Measurements from ENCODE around the gene PNPLA7.
"Not testable (repeated sequence)": the region's sequence is repeated elsewhere in the genome, so short reads cannot be mapped to it uniquely, and the experiment has no call there.

The PNPLA7 gene

GRCh38 chr9:137482094-137482781 is 68.0 kb downstream of the PNPLA7 start:
- in situ Hi-C loops (cut with MboI; ENCODE audit: low sequenced_read_pairs), result no loop called here

GRCh38 chr9:137480686-137481683 is 69.2 kb downstream of the PNPLA7 start:
- in situ Hi-C loops (cut with MboI; ENCODE audit: low sequenced_read_pairs), result no loop called here

GRCh38 chr9:137479892-137480685 is 70.1 kb downstream of the PNPLA7 start:
- in situ Hi-C loops (cut with MboI; ENCODE audit: low sequenced_read_pairs), result no loop called here

GRCh38 chr9:137478962-137479861 is 71.0 kb downstream of the PNPLA7 start:
- in situ Hi-C loops (cut with MboI; ENCODE audit: low sequenced_read_pairs), result no loop called here

GRCh38 chr9:137478613-137478961 is 71.6 kb downstream of the PNPLA7 start:
- in situ Hi-C loops (cut with MboI; ENCODE audit: low sequenced_read_pairs), result no loop called here

- in situ Hi-C loops (cut with MboI; ENCODE audit: low sequenced_read_pairs), result no loop called here
Measured at GRCh38 chr9:137477778-137478612, 72.2 kb downstream of the PNPLA7 start.

- in situ Hi-C loops (cut with MboI; ENCODE audit: low sequenced_read_pairs), result no loop called here
Measured at GRCh38 chr9:137476856-137477255, 73.3 kb downstream of the PNPLA7 start.

GRCh38 chr9:137475666-137476065 is 74.5 kb downstream of the PNPLA7 start:
- in situ Hi-C loops (cut with MboI; ENCODE audit: low sequenced_read_pairs), result no loop called here

- in situ Hi-C loops (cut with MboI; ENCODE audit: low sequenced_read_pairs), result no loop called here
Measured at GRCh38 chr9:137474271-137474670, 75.9 kb downstream of the PNPLA7 start.

GRCh38 chr9:137470785-137471184 is 79.4 kb downstream of the PNPLA7 start:
- in situ Hi-C loops (cut with MboI; ENCODE audit: low sequenced_read_pairs), result no loop called here

- in situ Hi-C loops (cut with MboI; ENCODE audit: low sequenced_read_pairs), result no loop called here
Measured at GRCh38 chr9:137467896-137468295, 82.3 kb downstream of the PNPLA7 start.

- in situ Hi-C loops (cut with MboI; ENCODE audit: low sequenced_read_pairs), result no loop called here
Measured at GRCh38 chr9:137467161-137467581, 83.0 kb downstream of the PNPLA7 start.

GRCh38 chr9:137466389-137467085 is 83.7 kb downstream of the PNPLA7 start:
- in situ Hi-C loops (cut with MboI; ENCODE audit: low sequenced_read_pairs), result not testable (repeated sequence)

GRCh38 chr9:137465720-137466388 is 84.3 kb downstream of the PNPLA7 start:
- in situ Hi-C loops (cut with MboI; ENCODE audit: low sequenced_read_pairs), result no loop called here

GRCh38 chr9:137465000-137465719 is 85.0 kb downstream of the PNPLA7 start:
- in situ Hi-C loops (cut with MboI; ENCODE audit: low sequenced_read_pairs), result no loop called here

GRCh38 chr9:137464291-137464999 is 85.8 kb downstream of the PNPLA7 start:
- in situ Hi-C loops (cut with MboI; ENCODE audit: low sequenced_read_pairs), result no loop called here

GRCh38 chr9:137463931-137464290 is 86.3 kb downstream of the PNPLA7 start:
- in situ Hi-C loops (cut with MboI; ENCODE audit: low sequenced_read_pairs), result no loop called here

Data from HL-60/S4 treated with retinoic acid at 250 ng/mL for 4 days and 3 days (cell line).